Heart right ventricle (tissue), 16 donors: Measurements from ENCODE around the gene KRT33B. TPM values are rescaled to one million over a fixed set of nuclear protein-coding genes. Genes with fewer than 3 reads are reported as not detected.
"Not testable (repeated sequence)": the region's sequence is repeated elsewhere in the genome, so short reads cannot be mapped to it uniquely, and the experiment has no call there.

ENCODE experiments used
- ATAC-seq, 8 donors: fragments of 200-7000 bp; cut with Tn5 transposase; one replicate each; pipeline ENCODE4 v1.9.1; 2020; ENCODE audit warnings: mild to moderate bottlenecking in 8 of 8, moderate library complexity in 8 of 8, moderate number of reproducible peaks in 1 of 8
- DNase-seq, 2 donors: peaks; one replicate each; pipeline ENCODE4 v3.0.0-alpha.2; 2020
- H3K27ac ChIP-seq, 10 donors: fragments of 200-600 bp; sonication (generic) in 2 of 10; one replicate each; pipeline versions ENCODE4 v1.5.0 to v1.8.0; 2020 to 2022; ENCODE audit warnings: mild to moderate bottlenecking in 3 of 10
- H3K27me3 ChIP-seq, 7 donors: fragments of 200-600 bp; one replicate each; pipeline ENCODE4 v1.8.0; 2021 to 2022; ENCODE audit warnings: mild to moderate bottlenecking in 2 of 7
- H3K36me3 ChIP-seq, 9 donors: fragments of 200-600 bp; sonication (generic) in 1 of 9; one replicate each; pipeline versions ENCODE4 v1.5.0 to v1.8.0; 2020 to 2022; ENCODE audit warnings: mild to moderate bottlenecking in 2 of 9
- H3K4me1 ChIP-seq, 9 donors: fragments of 200-600 bp; sonication (generic) in 1 of 9; one replicate each; pipeline versions ENCODE4 v1.5.0 to v1.8.0; 2020 to 2022; ENCODE audit warnings: mild to moderate bottlenecking in 4 of 9
- H3K4me3 ChIP-seq, 10 donors: fragments of 200-600 bp; sonication (generic) in 2 of 10; one replicate each; pipeline versions ENCODE4 v1.5.0 to v1.8.0; 2020 to 2022; ENCODE audit warnings: mild to moderate bottlenecking in 7 of 10, moderate library complexity in 2 of 10
- H3K9me3 ChIP-seq, 11 donors: fragments of 200-600 bp in 10 of 11; sonication (generic) in 2 of 11; one replicate each; pipeline versions ENCODE4 v1.5.0 to v1.8.0; 2013 to 2022; ENCODE audit warnings: mild to moderate bottlenecking in 2 of 11, control low read depth in 1 of 11, moderate library complexity in 1 of 11
- CTCF ChIP-seq, 9 donors: fragments of 200-600 bp; sonication (generic) in 2 of 9; IDR thresholded peaks; one replicate each; pipeline versions ENCODE4 v1.5.0 to v1.8.0; 2021 to 2022; ENCODE audit warnings: antibody characterized with exemption in 9 of 9, mild to moderate bottlenecking in 5 of 9, moderate library complexity in 1 of 9
- WGBS, 2 donors: extraction: QIAGEN DNeasy Blood & Tissue Kit; methylation state at CpG; one replicate each; pipeline ENCODE4 v1.1.7; 2013; ENCODE audit warnings: inconsistent platforms in 1 of 2; 5-methylcytosine and 5-hydroxymethylcytosine counted together
- intact Hi-C, 10 donors: fragments of 100-400 bp; cut with DNase I; formaldehyde crosslinking; loops; one replicate each; pipeline versions ENCODE4 v1.11.1 to v1.14.2; 2022
- polyA plus RNA-seq, 2 donors: library from polyadenylated mRNA; stranded (reverse); fragments of 200-250 nt; gene quantifications; one replicate each; pipeline ENCODE4 v1.2.3, GENCODE V29; 2013
- total RNA-seq, 10 donors: library from RNA; stranded (reverse); fragmentation: NEBNext Ultra II Directional in 3 of 10; extraction: Animal tissue kit (Norgen Biotek cat#: 25700) in 3 of 10; gene quantifications; one replicate each; pipeline versions ENCODE4 v1.2.1 to v1.2.4, GENCODE V29; 2021 to 2023
- donor health status: Arrhythmogenic right ventricular cardiomyopathy.
- donor health status: ischemic (EF 13 %, LVEDD 7.1; RV severe dilation, severe dysfunction).
- donor health status: healthy with polysubstance abuse.
- donor health status: DM: no; HTN: yes; CAD: no.
- donor health status: DM: no; HTN: no; CAD: no.
- donor health status: ischemic (EF 25% LVEDD 6.9; RV normal size, moderate dysfunction).
- donor health status: ischemic (EF 25% LVEDD 5.7; RV mildly dilated, moderate dysfunction).
- donor health status: healthy.
- donor health status: DM: yes; HTN: yes; CAD: no.
- donor health status: Ischemic cardiomyopathy.
- donor health status: ischemic (EF 35%, LVEDD 5.7; RV mildly dilated, moderate dysfunction).
- donor health status: nonischemic (EF 11% LVEDD 7.7; RV severe dilation, severe dysfunction).
- donor health status: DM: yes; HTN: yes; CAD: no.
- donor health status: PGD.
- donor health status: ischemic (EF 29% LVEDD 5.4; RV normal size, mild dysfunction).
- donor health status: nonischemic (EF 23%, LVEDD 6.1; RV moderate dilation, normal function).

KRT33B gene
- total and polyA plus RNA-seq, 12 donors, result not detected

- DNase-seq (no peak), ATAC-seq (no peak)
- WGBS, 2 donors, result 90 to 94% methylated on average over 7 of the region's 7 CpGs
- no peak overlapping the region for H3K27ac ChIP-seq
- TF ChIP-seq CTCF (IDR thresholded peaks at IDR 0.05), result no peak
- peaks cover 0 to 16% (median 12%) of the 10 kb centered on the region in 9 donors for H3K4me1 ChIP-seq
- intact Hi-C loops, result loop anchor here in 1 of 10 donors (10.0 kb wide), 1 partner anchor 58 kb away; no protein-coding TSS in a partner anchor
- no peak overlapping the region for H3K4me3 ChIP-seq
- no peaks in the 10 kb centered on the region for H3K36me3 ChIP-seq
- H3K9me3 ChIP-seq, result no peaks in the 10 kb centered on the region
- peaks cover 0 to 17% (median 0%) of the 10 kb centered on the region in 7 donors for H3K27me3 ChIP-seq
Observed at GRCh38 chr17:41396340-41396739, 26.7 kb upstream of the KRT33B start.

GRCh38 chr17:41395611-41396010, 26.0 kb upstream of the KRT33B start:
- ATAC-seq (no peak), DNase-seq (no peak)
- peaks cover 0 to 20% (median 0%) of the 10 kb centered on the region in 7 donors for H3K27me3 ChIP-seq
- no peak for TF ChIP-seq CTCF (IDR thresholded peaks at IDR 0.05)
- H3K4me3 ChIP-seq, result no peak overlapping the region
- H3K9me3 ChIP-seq, result no peaks in the 10 kb centered on the region
- H3K27ac ChIP-seq, result no peak overlapping the region
- WGBS, 2 donors, result 93 to 97% methylated on average over 1 of the region's 1 CpG
- no peaks in the 10 kb centered on the region for H3K36me3 ChIP-seq
- intact Hi-C loops, result loop anchor here in 1 of 10 donors (10.0 kb wide), 1 partner anchor 59 kb away; no protein-coding TSS in a partner anchor
- peaks cover 0 to 16% (median 12%) of the 10 kb centered on the region in 9 donors for H3K4me1 ChIP-seq

- intact Hi-C loops, result loop anchor here in 1 of 10 donors (10.0 kb wide), 1 partner anchor 60 kb away; no protein-coding TSS in a partner anchor
- not testable (repeated sequence) for ATAC-seq, H3K27ac ChIP-seq, H3K4me3 ChIP-seq, H3K36me3 ChIP-seq, H3K9me3 ChIP-seq, DNase-seq
- Histone ChIP-seq H3K4me1 (peaks cover 0 to 16% (median 12%) of the 10 kb centered on the region in 9 donors), H3K27me3 (peaks cover 0 to 22% (median 0%) of the 10 kb centered on the region in 7 donors)
- WGBS, 2 donors, result 86 to 89% methylated on average over 10 to 12 of the region's 12 CpGs
Observed at GRCh38 chr17:41395044-41395443, 25.4 kb upstream of the KRT33B start.

- H3K4me1 ChIP-seq, result peaks cover 0 to 16% (median 12%) of the 10 kb centered on the region in 9 donors
- H3K4me3 ChIP-seq, result no peak overlapping the region
- no peaks in the 10 kb centered on the region for H3K36me3 ChIP-seq
- WGBS, 2 donors, result 92 to 94% methylated on average over 10 of the region's 10 CpGs
- intact Hi-C loops, result loop anchor here in 1 of 10 donors (10.0 kb wide), 1 partner anchor 60 kb away; no protein-coding TSS in a partner anchor
- H3K27me3 ChIP-seq, result peaks cover 0 to 22% (median 0%) of the 10 kb centered on the region in 7 donors
- no peaks in the 10 kb centered on the region for H3K9me3 ChIP-seq
- ATAC-seq (no peak), DNase-seq (no peak)
- H3K27ac ChIP-seq, result no peak overlapping the region
- TF ChIP-seq CTCF (IDR thresholded peaks at IDR 0.05), result no peak
Observed at GRCh38 chr17:41394254-41394996, 24.8 kb upstream of the KRT33B start.
